H1 (cell line): ENCODE measurements around the gene PDRG1. TPM values are rescaled to one million over a fixed set of nuclear protein-coding genes. Genes with fewer than 3 reads are reported as not detected.
A peak's percentile ranks its signal among the peaks of the same experiment; 100 is the strongest.

ENCODE experiments used
- CTCF ChIA-PET: fragments of 300-600 bp; sonication (Branson Sonifier 250); formaldehyde crosslinking; loops from one replicate; lab custom pipeline; 2021; ENCODE audit not compliant: partially characterized antibody; lab: Charles Lee
- POLR2A ChIA-PET: fragments of 300-600 bp; sonication (Branson Sonifier 250); formaldehyde crosslinking; loops from one replicate; lab custom pipeline; 2021; ENCODE audit warnings: inconsistent platforms; ENCODE audit not compliant: partially characterized antibody; lab: Charles Lee
- DNase-seq, 2 experiments: peaks; one replicate each; pipeline versions ENCODE4 v3.0.0 to v3.0.0-alpha.2; 2010 to 2022; ENCODE audit warnings: low spot score in 2 of 2, low read depth in 1 of 2, mixed read lengths in 1 of 2
- FAIRE-seq: peaks from 2 replicates; lab custom pipeline; 2011; peaks lifted over from hg19 to GRCh38; lab: Jason Lieb, UNC
- H2AFZ ChIP-seq: 2 replicates; pipeline ENCODE4 v1.8.1; 2012; ENCODE audit warnings: low read length, inconsistent platforms
- H2AK5ac ChIP-seq: 2 replicates; pipeline ENCODE4 v1.6.1; 2013; ENCODE audit warnings: low read depth, low read length
- H2BK120ac ChIP-seq: replicated peaks from 2 replicates; pipeline ENCODE3; 2013; ENCODE audit warnings: low read depth, low read length, inconsistent platforms
- H2BK12ac ChIP-seq: 2 replicates; pipeline ENCODE4 v1.6.1; 2013; ENCODE audit warnings: low read depth, low read length
- H2BK15ac ChIP-seq: 2 replicates; pipeline ENCODE4 v1.6.1; 2013; ENCODE audit warnings: low read length
- H2BK20ac ChIP-seq: 2 replicates; pipeline ENCODE4 v1.6.1; 2013; ENCODE audit warnings: low read length
- H2BK5ac ChIP-seq: 2 replicates; pipeline ENCODE4 v1.6.1; 2013; ENCODE audit warnings: low read depth, low read length
- H3K14ac ChIP-seq: 2 replicates; pipeline ENCODE4 v1.6.1; 2013; ENCODE audit warnings: inconsistent platforms; ENCODE audit not compliant: insufficient read length
- H3K18ac ChIP-seq: 2 replicates; pipeline ENCODE4 v1.6.1; 2013; ENCODE audit warnings: low read length; ENCODE audit errors: extremely low read depth
- H3K23ac ChIP-seq: 2 replicates; pipeline ENCODE4 v1.6.1; 2013; ENCODE audit warnings: inconsistent platforms; ENCODE audit not compliant: insufficient read length
- H3K23me2 ChIP-seq: 2 replicates; pipeline ENCODE4 v1.6.1; 2013; ENCODE audit warnings: low read depth, low read length
- H3K27ac ChIP-seq: 2 replicates; pipeline ENCODE4 v1.6.1; 2011; ENCODE audit warnings: low read depth, low read length, inconsistent platforms
- H3K27me3 ChIP-seq, 4 experiments: replicated peaks in 1 of 4; 1 replicate in 1 of 4; 2 replicates in 3 of 4; pipeline versions ENCODE4 v1.6.1 to v1.8.1; 2011 to 2013; ENCODE audit warnings: low read length in 3 of 4, mild to moderate bottlenecking in 3 of 4, inconsistent platforms in 2 of 4, mixed read lengths in 2 of 4, moderate library complexity in 1 of 4; ENCODE audit not compliant: control insufficient read depth in 3 of 4, insufficient read depth in 3 of 4; ENCODE audit errors: extremely low read depth in 1 of 4
- H3K36me3 ChIP-seq, 4 experiments: 2 replicates each; pipeline versions ENCODE4 v1.6.1 to v1.8.1; 2011 to 2013; ENCODE audit warnings: mild to moderate bottlenecking in 4 of 4, low read length in 3 of 4, moderate library complexity in 2 of 4, control low read depth in 1 of 4, inconsistent platforms in 1 of 4; ENCODE audit not compliant: insufficient read depth in 4 of 4, control insufficient read depth in 2 of 4
- H3K4ac ChIP-seq: replicated peaks from 2 replicates; pipeline ENCODE3; 2013; ENCODE audit warnings: low read length, low read depth, mixed read lengths, inconsistent platforms; ENCODE audit not compliant: insufficient read length
- H3K4me1 ChIP-seq, 4 experiments: replicated peaks in 1 of 4; 1 replicate in 1 of 4; 2 replicates in 3 of 4; pipeline versions ENCODE4 v1.6.1 to v1.8.1; 2011 to 2013; ENCODE audit warnings: low read length in 3 of 4, inconsistent platforms in 2 of 4, mixed read lengths in 1 of 4; ENCODE audit not compliant: insufficient read depth in 4 of 4, control insufficient read depth in 3 of 4
- H3K4me2 ChIP-seq, 2 experiments: 2 replicates each; pipeline versions ENCODE4 v1.6.1 to v1.8.1; 2011 to 2013; ENCODE audit warnings: low read depth in 2 of 2, low read length in 2 of 2, control low read depth in 1 of 2, inconsistent platforms in 1 of 2, mild to moderate bottlenecking in 1 of 2; ENCODE audit not compliant: insufficient read depth in 1 of 2
- H3K4me3 ChIP-seq, 4 experiments: fragments of 200-600, 300-600 bp in 1 of 4; sonication (generic), shearing (Covaris generic), sonication (Bioruptor Twin) in 1 of 4; 2 replicates each; pipeline versions ENCODE4 v1.5.1 to v1.8.1; 2011 to 2016; ENCODE audit warnings: low read length in 4 of 4, low read depth in 3 of 4, control low read depth in 2 of 4, inconsistent platforms in 2 of 4, mild to moderate bottlenecking in 2 of 4, mixed read lengths in 1 of 4, moderate library complexity in 1 of 4; ENCODE audit not compliant: insufficient read depth in 2 of 4; ENCODE audit errors: extremely low read depth in 1 of 4
- H3K56ac ChIP-seq: replicated peaks from 2 replicates; pipeline ENCODE3; 2013; ENCODE audit warnings: low read depth, mild to moderate bottlenecking, mixed read lengths, low read length, inconsistent platforms; ENCODE audit not compliant: insufficient read length
- H3K79me1 ChIP-seq: 2 replicates; pipeline ENCODE4 v1.6.1; 2013; ENCODE audit warnings: low read depth, low read length, control low read depth
- H3K79me2 ChIP-seq, 2 experiments: 2 replicates each; pipeline versions ENCODE4 v1.6.1 to v1.8.1; 2012 to 2013; ENCODE audit warnings: low read length in 2 of 2, mild to moderate bottlenecking in 2 of 2, inconsistent platforms in 1 of 2; ENCODE audit not compliant: insufficient read depth in 2 of 2, control insufficient read depth in 1 of 2
- H3K9ac ChIP-seq, 4 experiments: replicated peaks in 1 of 4; 1 replicate in 1 of 4; 2 replicates in 3 of 4; pipeline versions ENCODE4 v1.6.1 to v1.8.1; 2011 to 2013; ENCODE audit warnings: low read depth in 3 of 4, low read length in 3 of 4, control low read depth in 2 of 4, mild to moderate bottlenecking in 2 of 4, moderate library complexity in 2 of 4, inconsistent platforms in 1 of 4; ENCODE audit errors: extremely low read depth in 1 of 4
- H3K9me3 ChIP-seq, 2 experiments: 2 replicates each; pipeline versions ENCODE4 v1.6.1 to v1.8.1; 2012 to 2013; ENCODE audit warnings: mild to moderate bottlenecking in 2 of 2, moderate library complexity in 2 of 2, control low read depth in 1 of 2, inconsistent platforms in 1 of 2, low read depth in 1 of 2, low read length in 1 of 2, mixed read lengths in 1 of 2; ENCODE audit not compliant: insufficient read depth in 2 of 2
- H4K20me1 ChIP-seq, 2 experiments: replicated peaks in 1 of 2; 2 replicates each; pipeline versions ENCODE3 to v1.8.1; 2011 to 2013; ENCODE audit warnings: inconsistent platforms in 2 of 2, low read length in 2 of 2, mild to moderate bottlenecking in 1 of 2; ENCODE audit not compliant: insufficient read depth in 2 of 2, control insufficient read depth in 1 of 2
- H4K5ac ChIP-seq: 2 replicates; pipeline ENCODE4 v1.6.1; 2013; ENCODE audit warnings: low read length, low read depth, mixed read lengths, inconsistent platforms; ENCODE audit not compliant: insufficient read length
- H4K8ac ChIP-seq: 2 replicates; pipeline ENCODE4 v1.8.0; 2013; ENCODE audit warnings: mild to moderate bottlenecking, moderate library complexity, low read length, inconsistent platforms; ENCODE audit not compliant: insufficient read depth; ENCODE audit errors: extremely low read depth
- H4K91ac ChIP-seq: replicated peaks from 2 replicates; pipeline ENCODE3; 2013; ENCODE audit warnings: low read length, mixed read lengths, inconsistent platforms; ENCODE audit not compliant: insufficient read length
- ASH2L ChIP-seq: fragments of 200-600, 300-600 bp; sonication (generic); IDR thresholded peaks from one replicate; pipeline ENCODE4 v1.7.1; 2017; ENCODE audit warnings: low read length
- CHD1 ChIP-seq: IDR thresholded peaks from 2 replicates; pipeline ENCODE4 v1.6.1; 2012; ENCODE audit warnings: low read depth, low read length, improper control_type of control experiment
- CHD2 ChIP-seq: IDR thresholded peaks from 2 replicates; pipeline ENCODE4 v1.6.1; 2012; ENCODE audit warnings: low read length, improper control_type of control experiment
- EZH2 ChIP-seq: fragments of 200-600 bp; sonication (generic); IDR thresholded peaks from 2 replicates; pipeline ENCODE4 v1.7.1; 2012; ENCODE audit warnings: low read depth, mild to moderate bottlenecking, moderate library complexity, low read length, inconsistent platforms; ENCODE audit not compliant: severe bottlenecking
- FOSL1 ChIP-seq: IDR thresholded peaks from 2 replicates; pipeline ENCODE4 v1.6.1; 2011; ENCODE audit warnings: mild to moderate bottlenecking, low read depth, low read length, moderate library complexity; ENCODE audit not compliant: insufficient read depth
- MAFK ChIP-seq: IDR thresholded peaks from 2 replicates; pipeline ENCODE4 v1.6.1; 2012; ENCODE audit warnings: low read depth, mild to moderate bottlenecking, improper control_type of control experiment, low read length
- PHF8 ChIP-seq: fragments of 200-600 bp; sonication (generic); conservative IDR thresholded peaks from 2 replicates; pipeline ENCODE4 v1.7.1; 2012; ENCODE audit warnings: low read depth, mild to moderate bottlenecking, inconsistent platforms, low read length, moderate library complexity
- RFX5 ChIP-seq: IDR thresholded peaks from 2 replicates; pipeline ENCODE4 v1.6.1; 2011; ENCODE audit warnings: low read depth, low read length, improper control_type of control experiment, borderline replicate concordance
- SAP30 ChIP-seq: fragments of 300-600 bp; sonication (generic); IDR thresholded peaks from 2 replicates; pipeline ENCODE4 v1.7.1; 2012; ENCODE audit warnings: low read length, moderate library complexity, mild to moderate bottlenecking, inconsistent platforms; ENCODE audit not compliant: insufficient read depth, insufficient replicate concordance
- SIN3A ChIP-seq, 2 experiments: IDR thresholded peaks in 1 of 2; conservative IDR thresholded peaks in 1 of 2; 2 replicates each; pipeline ENCODE4 v1.6.1; 2011 to 2012; ENCODE audit warnings: low read length in 2 of 2, improper control_type of control experiment in 1 of 2, low read depth in 1 of 2, mild to moderate bottlenecking in 1 of 2
- SIX5 ChIP-seq: IDR thresholded peaks from 2 replicates; pipeline ENCODE4 v1.6.1; 2011; ENCODE audit warnings: mild to moderate bottlenecking, low read depth, low read length
- SP2 ChIP-seq: IDR thresholded peaks from 2 replicates; pipeline ENCODE4 v1.6.1; 2012; ENCODE audit warnings: mild to moderate bottlenecking, low read length, inconsistent platforms
- SP4 ChIP-seq: IDR thresholded peaks from 2 replicates; pipeline ENCODE4 v1.6.1; 2012; ENCODE audit warnings: low read length, inconsistent platforms
- TAF7 ChIP-seq: optimal IDR thresholded peaks from 2 replicates; pipeline ENCODE3; 2011; ENCODE audit warnings: low read depth, mild to moderate bottlenecking, inconsistent platforms, low read length, moderate library complexity, borderline replicate concordance
- YY1 ChIP-seq: IDR thresholded peaks from 2 replicates; pipeline ENCODE4 v1.6.1; 2011; ENCODE audit warnings: low read depth, mild to moderate bottlenecking, low read length
- WGBS, 2 experiments: shearing (Covaris generic) in 1 of 2; methylation state at CpG; one replicate each; pipeline versions ENCODE4 v1.1.6 to v1.1.7; 2013 to 2015; ENCODE audit warnings: low lambda C conversion rate in 2 of 2, mixed read lengths in 2 of 2, inconsistent platforms in 1 of 2, low coverage in 1 of 2, missing lambda C conversion rate in 1 of 2; ENCODE audit not compliant: insufficient replicate concordance in 2 of 2, insufficient coverage in 1 of 2, insufficient read length in 1 of 2; ENCODE audit errors: extremely low coverage in 1 of 2, missing lambda C conversion rate in 1 of 2; 5-methylcytosine and 5-hydroxymethylcytosine counted together
- polyA plus RNA-seq, 7 experiments: library from polyadenylated mRNA; depleted of rRNA in 3 of 7; stranded (reverse) in 5 of 7; unstranded in 2 of 7; fragments of >200 nt in 5 of 7; fragments of 200-250 nt in 2 of 7; gene quantifications; 1 replicate in 5 of 7; 2 replicates in 1 of 7; 4 replicates in 1 of 7; pipeline versions ENCODE4 v1.2.1 to v1.2.3, GENCODE V29; 2011 to 2013; ENCODE audit warnings: missing spikeins in 2 of 7, mixed read lengths in 2 of 7
- total RNA-seq: library from RNA; stranded (reverse); fragmentation: NEBNext Ultra II Directional; extraction: Animal tissue kit (Norgen Biotek cat#: 25700); gene quantifications from 2 replicates; pipeline ENCODE4 v1.2.1, GENCODE V29; 2021

The PDRG1 gene
- total and polyA plus RNA-seq, 2 of the 8 experiments (the other 6 are each of a cell fraction or from before 2014, with no cell fraction given): 14.2 to 20.8 TPM

DNA sequence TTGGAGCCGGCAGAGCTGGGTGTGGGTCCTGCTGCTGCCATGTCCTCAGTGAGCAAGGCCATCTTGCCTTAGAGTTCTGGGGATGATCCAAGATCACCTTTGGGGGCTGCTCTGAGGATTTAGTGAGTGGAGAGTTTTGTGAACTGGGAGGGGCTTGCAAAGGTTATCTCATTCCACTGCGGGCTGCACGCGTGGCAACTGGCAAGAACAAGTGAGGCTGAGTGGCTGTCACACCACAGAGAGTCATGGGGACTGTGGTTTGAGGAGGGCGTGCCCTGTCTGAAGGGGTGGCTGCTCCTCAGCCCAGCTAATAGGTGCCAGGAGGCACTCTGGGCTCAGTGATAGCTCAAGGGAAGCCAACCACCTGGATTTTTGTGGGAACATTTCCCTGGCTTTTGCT is 43.8 kb downstream of the PDRG1 start:
- H3K36me3 ChIP-seq: no peaks in the 10 kb centered on the region
- WGBS, 2 experiments: 92% methylated on average over 5 of the region's 5 CpGs; no CpG with 5 or more reads in 1 of the 2 experiments
- no peak overlapping the region for H2BK5ac ChIP-seq
- H2AK5ac ChIP-seq: no peak overlapping the region
- H3K14ac ChIP-seq: no peak overlapping the region
- no peaks in the 10 kb centered on the region for H3K79me1 ChIP-seq
- no peak overlapping the region for H2BK20ac ChIP-seq
- no peak overlapping the region for H3K18ac ChIP-seq
- H2BK120ac ChIP-seq: no peak overlapping the region
- ChIA-PET POLR2A (interaction anchor here (1.0 kb wide), 1 partner anchor 8 kb away, joined by 3 read pairs; no protein-coding TSS in a partner anchor), CTCF (interaction anchor here (1.1 kb wide), 1 partner anchor 27 kb away, joined by 3 read pairs; no protein-coding TSS in a partner anchor)
- H4K5ac ChIP-seq: no peak overlapping the region
- no peak overlapping the region for H2AFZ ChIP-seq
- peaks cover 0 to 2% (median 0%) of the 10 kb centered on the region in 4 experiments; a peak in 1 of 7 replicates for H3K27me3 ChIP-seq
- no peak overlapping the region for H3K9ac ChIP-seq
- H3K9me3 ChIP-seq: no peaks in the 10 kb centered on the region
- DNase-seq: no peak
- H3K23ac ChIP-seq: no peak overlapping the region
- no peak overlapping the region for H3K4me2 ChIP-seq
- H3K4ac ChIP-seq: no peak overlapping the region
- H3K4me3 ChIP-seq: no peak overlapping the region
- no peak for FAIRE-seq
- no peak overlapping the region for H3K56ac ChIP-seq
- H3K4me1 ChIP-seq: peaks cover 12 to 31% (median 24%) of the 10 kb centered on the region in 4 experiments
- H2BK12ac ChIP-seq: 0 out of 2 replicates have a peak overlapping the region, but pooled peaks have one; percentile 3
- no peak overlapping the region for H3K27ac ChIP-seq
- H3K79me2 ChIP-seq: no peaks in the 10 kb centered on the region
- H3K23me2 ChIP-seq: peaks cover 2% of the 10 kb centered on the region; the same call in 1 of the 2 replicates
- H4K8ac ChIP-seq: no peak overlapping the region
- H2BK15ac ChIP-seq: no peak overlapping the region
- H4K91ac ChIP-seq: no peak overlapping the region
- H4K20me1 ChIP-seq: no peaks in the 10 kb centered on the region
- TF ChIP-seq YY1: no peak
- no peak for TF ChIP-seq TAF7
- no peak for TF ChIP-seq PHF8
- no peak for TF ChIP-seq RFX5
- no peak for TF ChIP-seq SAP30
- no peak for TF ChIP-seq SIN3A (conservative IDR thresholded peaks at IDR 0.05 in 1 of 2, IDR thresholded peaks at IDR 0.05 in 1 of 2; ENCODE audit: low read depth in 1 of 2, low read length in 2 of 2)
- no peak for TF ChIP-seq CHD2
- TF ChIP-seq MAFK: no peak
- no peak for TF ChIP-seq SP4
- no peak for TF ChIP-seq ASH2L
- TF ChIP-seq EZH2: no peak
- no peak for TF ChIP-seq CHD1
- no peak for TF ChIP-seq SIX5
- no peak for TF ChIP-seq FOSL1
- no peak for TF ChIP-seq SP2
